HepG2 (cell line): Measurements from ENCODE around the gene MLANA. TPM values are rescaled to one million over a fixed set of nuclear protein-coding genes. Genes with fewer than 3 reads are reported as not detected.

ENCODE experiments used
- ATAC-seq: fragments of 200-7000 bp; cut with Tn5 transposase; 3 replicates; pipeline ENCODE4 v1.9.1; 2020; ENCODE audit warnings: mild to moderate bottlenecking, moderate library complexity
- BruUV-seq: library from RNA; stranded (reverse); fragments of 400-500 nt; replicated peaks from 2 replicates; lab custom pipeline; 2021; lab: Mats Ljungman, UMichigan
- CTCF ChIA-PET: fragments of 300-600 bp; formaldehyde crosslinking; extraction: SDS; loops from one replicate; lab custom pipeline; 2021; ENCODE audit warnings: low total read pairs, inconsistent platforms, low intra/inter-chr PET ratio; lab: Yijun Ruan, JAX
- POLR2A ChIA-PET: fragments of 350-600 bp; sonication (Branson Sonifier 250); formaldehyde crosslinking; loops from one replicate; lab custom pipeline; 2020; ENCODE audit warnings: antibody characterized with exemption, inconsistent platforms; lab: Yijun Ruan, JAX
- DNase-seq: peaks from one replicate; pipeline ENCODE4 v3.0.0-alpha.2; 2015; ENCODE audit warnings: low spot score
- FAIRE-seq: peaks from 3 replicates; lab custom pipeline; 2011; peaks lifted over from hg19 to GRCh38; lab: Jason Lieb, UNC
- H2AFZ ChIP-seq: one replicate; pipeline ENCODE4 v1.6.1; 2011; ENCODE audit warnings: low read length, inconsistent platforms
- H3K27ac ChIP-seq: fragments of 300-600 bp; 3 replicates; pipeline ENCODE4 v1.8.0; 2011; ENCODE audit warnings: mixed run types, mild to moderate bottlenecking, mixed read lengths, low read length, inconsistent platforms; ENCODE audit not compliant: insufficient read depth; ENCODE audit errors: extremely low read length
- H3K27me3 ChIP-seq, 2 experiments: fragments of 200-600 bp in 1 of 2; 2 replicates in 1 of 2; 3 replicates in 1 of 2; pipeline versions ENCODE4 v1.6.0 to v1.8.0; 2011; ENCODE audit warnings: low read length in 2 of 2, mild to moderate bottlenecking in 2 of 2, moderate library complexity in 2 of 2, inconsistent platforms in 1 of 2; ENCODE audit not compliant: insufficient read depth in 2 of 2, control insufficient read depth in 1 of 2
- H3K36me3 ChIP-seq, 2 experiments: fragments of 200-600 bp in 1 of 2; replicated peaks in 1 of 2; 2 replicates in 1 of 2; 3 replicates in 1 of 2; pipeline versions ENCODE4 v1.5.1 to v1.8.0; 2011; ENCODE audit warnings: low read length in 2 of 2, inconsistent platforms in 1 of 2; ENCODE audit not compliant: insufficient read depth in 2 of 2, control insufficient read depth in 1 of 2
- H3K4me1 ChIP-seq: 2 replicates; pipeline ENCODE4 v1.5.1; 2012; ENCODE audit warnings: low read length, inconsistent platforms; ENCODE audit not compliant: insufficient read depth
- H3K4me2 ChIP-seq: 2 replicates; pipeline ENCODE4 v1.6.0; 2011; ENCODE audit warnings: low read depth, low read length, inconsistent platforms
- H3K4me3 ChIP-seq, 3 experiments: fragments of 200-600 bp in 1 of 3; sonication (generic), shearing (Covaris generic) in 1 of 3; replicated peaks in 1 of 3; 2 replicates each; pipeline ENCODE4 v1.5.1; 2011 to 2016; ENCODE audit warnings: low read length in 3 of 3, inconsistent platforms in 2 of 3, low read depth in 2 of 3, mild to moderate bottlenecking in 2 of 3, control low read depth in 1 of 3, mixed read lengths in 1 of 3; ENCODE audit not compliant: insufficient read depth in 1 of 3
- H3K79me2 ChIP-seq: one replicate; pipeline ENCODE4 v1.6.1; 2011; ENCODE audit warnings: low read length, inconsistent platforms; ENCODE audit not compliant: insufficient read depth
- H3K9ac ChIP-seq: 2 replicates; pipeline ENCODE4 v1.6.0; 2011; ENCODE audit warnings: mild to moderate bottlenecking, low read depth, low read length, inconsistent platforms; ENCODE audit not compliant: insufficient read depth
- H3K9me3 ChIP-seq: 2 replicates; pipeline ENCODE4 v1.5.1; 2012; ENCODE audit warnings: mild to moderate bottlenecking, low read length
- H4K20me1 ChIP-seq: 2 replicates; pipeline ENCODE4 v1.6.0; 2011; ENCODE audit warnings: inconsistent platforms, mild to moderate bottlenecking, low read length, moderate library complexity; ENCODE audit not compliant: insufficient read depth
- CC2D1A ChIP-seq: sonication (generic); formaldehyde crosslinking; IDR thresholded peaks from 2 replicates; pipeline ENCODE4 v1.8.1; 2023; ENCODE audit warnings: mild to moderate bottlenecking, missing genetic modification reagents
- DMAP1 ChIP-seq: IDR thresholded peaks from 2 replicates; pipeline ENCODE4 v1.6.1; 2016
- FOSL1 ChIP-seq: sonication (generic); formaldehyde crosslinking; IDR thresholded peaks from 2 replicates; pipeline ENCODE4 v1.9.0; 2021; ENCODE audit warnings: missing genetic modification reagents, borderline replicate concordance
- MAFF ChIP-seq: IDR thresholded peaks from 2 replicates; pipeline ENCODE4 v1.6.1; 2011; ENCODE audit warnings: low read depth, low read length, improper control_type of control experiment
- MBD4 ChIP-seq: IDR thresholded peaks from 2 replicates; pipeline ENCODE4 v1.6.1; 2012; ENCODE audit warnings: low read length, inconsistent platforms, borderline replicate concordance
- MTA1 ChIP-seq: sonication (generic); formaldehyde crosslinking; IDR thresholded peaks from 2 replicates; pipeline ENCODE4 v1.4.0; 2020; ENCODE audit warnings: missing genetic modification reagents, mild to moderate bottlenecking, borderline replicate concordance
- NFRKB ChIP-seq: fragments of 450-650 bp; IDR thresholded peaks from 2 replicates; pipeline ENCODE4 v1.6.1; 2017
- TBL1XR1 ChIP-seq: fragments of 150-350 bp; IDR thresholded peaks from 2 replicates; pipeline ENCODE4 v1.6.1; 2014; ENCODE audit warnings: borderline replicate concordance, low read length; ENCODE audit not compliant: partially characterized antibody
- ZBTB7A ChIP-seq: sonication (generic); formaldehyde crosslinking; IDR thresholded peaks from 2 replicates; pipeline ENCODE4 v1.8.0; 2022; ENCODE audit warnings: mild to moderate bottlenecking, missing genetic modification reagents
- ZNF224 ChIP-seq: sonication (generic); formaldehyde crosslinking; IDR thresholded peaks from 2 replicates; pipeline ENCODE4 v1.5.0; 2020; ENCODE audit warnings: mild to moderate bottlenecking, missing genetic modification reagents
- ZNF234 ChIP-seq: sonication (generic); formaldehyde crosslinking; conservative IDR thresholded peaks from 2 replicates; pipeline ENCODE4 v1.5.1; 2020; ENCODE audit warnings: mild to moderate bottlenecking, missing genetic modification reagents
- ZNF343 ChIP-seq: sonication (generic); formaldehyde crosslinking; IDR thresholded peaks from 2 replicates; pipeline ENCODE4 v1.4.0; 2020; ENCODE audit warnings: mild to moderate bottlenecking, missing genetic modification reagents
- ZNF639 ChIP-seq: conservative IDR thresholded peaks from 2 replicates; pipeline ENCODE4 v1.6.1; 2018; ENCODE audit warnings: missing genetic modification reagents
- ZNF737 ChIP-seq: sonication (generic); formaldehyde crosslinking; IDR thresholded peaks from 2 replicates; pipeline ENCODE4 v1.5.0; 2020; ENCODE audit warnings: missing genetic modification reagents, mild to moderate bottlenecking, borderline replicate concordance
- WGBS: methylation state at CpG from one replicate; pipeline ENCODE4 v1.1.6; 2017; ENCODE audit warnings: low lambda C conversion rate; 5-methylcytosine and 5-hydroxymethylcytosine counted together
- in situ Hi-C: cut with HindIII; loops from 2 replicates; pipeline ENCODE4 v1.10.0; 2017; ENCODE audit warnings: low pct_unique_long_range_greater_than_20kb; ENCODE audit not compliant: extremely low pct_ligation_motif_present
- intact Hi-C: fragments of 100-400 bp; cut with micrococcal nuclease; formaldehyde crosslinking; loops from one replicate; pipeline ENCODE4 v1.10.0; 2022; ENCODE audit not compliant: unreplicated experiment
- polyA plus RNA-seq, 8 experiments: library from polyadenylated mRNA; depleted of rRNA in 3 of 8; stranded (reverse) in 7 of 8; unstranded in 1 of 8; fragments of >200 nt; fragmentation: Illumina TruSeq in 4 of 8; extraction: Trizol in 4 of 8; gene quantifications; 2 replicates each; pipeline versions ENCODE4 v1.2.1 to v1.2.3, GENCODE V29; 2011 to 2016; ENCODE audit warnings: low read depth in 4 of 8, missing spikeins in 1 of 8, mixed read lengths in 1 of 8; ENCODE audit not compliant: insufficient read depth in 1 of 8
- total RNA-seq, 5 experiments: library from RNA; depleted of rRNA; stranded (reverse); fragments of >200 nt; fragmentation: Illumina TruSeq; extraction: Trizol; gene quantifications; 2 replicates each; pipeline ENCODE4 v1.2.3, GENCODE V29; 2016; ENCODE audit warnings: low read depth in 1 of 5
- TF ChIP-seq, protein P1 (sequence below): sonication (generic); formaldehyde crosslinking; IDR thresholded peaks from 2 replicates; pipeline ENCODE4 v1.5.0; 2020; ENCODE audit warnings: missing genetic modification reagents

MLANA gene
- total and polyA plus RNA-seq, 2 of the 13 experiments (the other 11 are each of a cell fraction or from before 2014, with no cell fraction given): 0.11 to 0.18 TPM

DNA sequence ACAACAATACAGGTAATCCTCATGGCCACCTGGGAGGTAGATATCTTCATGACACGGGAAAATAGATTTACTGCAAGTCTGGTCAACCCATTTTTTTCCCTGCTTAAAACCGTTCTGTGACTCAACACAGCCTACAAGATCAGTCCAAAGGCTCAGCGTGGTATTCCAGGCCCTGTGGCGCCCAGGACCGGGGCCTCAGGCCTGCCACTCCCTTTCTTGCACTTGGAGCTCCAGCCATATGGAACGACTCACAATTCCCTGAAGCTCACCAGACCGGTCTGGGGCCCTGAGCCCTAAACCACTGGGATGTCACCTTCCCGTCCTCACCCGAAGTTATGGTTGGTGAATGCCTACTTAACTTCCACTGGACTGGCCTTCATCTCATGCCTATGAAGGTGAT lies 6.5 kb upstream of the MLANA start:
- H3K9ac ChIP-seq: no peak overlapping the region
- H3K27ac ChIP-seq: no peak overlapping the region
- no peaks in the 10 kb centered on the region for H3K9me3 ChIP-seq
- no peaks in the 10 kb centered on the region for H4K20me1 ChIP-seq
- no peak overlapping the region for H3K4me3 ChIP-seq
- in situ Hi-C loops: no loop called here
- H3K27me3 ChIP-seq: no peaks in the 10 kb centered on the region
- H3K36me3 ChIP-seq: no peaks in the 10 kb centered on the region
- TF ChIP-seq ZNF343 (no peak), DMAP1 (CRISPR knock-in tag) (no peak), ZNF737 (CRISPR knock-in tag) (no peak), FOSL1 (CRISPR knock-in tag) (no peak), MBD4 (no peak), ZNF639 (CRISPR knock-in tag) (no peak), NFRKB (no peak), ZNF234 (CRISPR knock-in tag) (no peak), MAFF (no peak), CC2D1A (CRISPR knock-in tag) (no peak), ZBTB7A (CRISPR knock-in tag) (no peak), MTA1 (CRISPR knock-in tag) (no peak), TBL1XR1 (no peak), ZNF224 (CRISPR knock-in tag) (no peak)
- TF ChIP-seq, protein P1, sequence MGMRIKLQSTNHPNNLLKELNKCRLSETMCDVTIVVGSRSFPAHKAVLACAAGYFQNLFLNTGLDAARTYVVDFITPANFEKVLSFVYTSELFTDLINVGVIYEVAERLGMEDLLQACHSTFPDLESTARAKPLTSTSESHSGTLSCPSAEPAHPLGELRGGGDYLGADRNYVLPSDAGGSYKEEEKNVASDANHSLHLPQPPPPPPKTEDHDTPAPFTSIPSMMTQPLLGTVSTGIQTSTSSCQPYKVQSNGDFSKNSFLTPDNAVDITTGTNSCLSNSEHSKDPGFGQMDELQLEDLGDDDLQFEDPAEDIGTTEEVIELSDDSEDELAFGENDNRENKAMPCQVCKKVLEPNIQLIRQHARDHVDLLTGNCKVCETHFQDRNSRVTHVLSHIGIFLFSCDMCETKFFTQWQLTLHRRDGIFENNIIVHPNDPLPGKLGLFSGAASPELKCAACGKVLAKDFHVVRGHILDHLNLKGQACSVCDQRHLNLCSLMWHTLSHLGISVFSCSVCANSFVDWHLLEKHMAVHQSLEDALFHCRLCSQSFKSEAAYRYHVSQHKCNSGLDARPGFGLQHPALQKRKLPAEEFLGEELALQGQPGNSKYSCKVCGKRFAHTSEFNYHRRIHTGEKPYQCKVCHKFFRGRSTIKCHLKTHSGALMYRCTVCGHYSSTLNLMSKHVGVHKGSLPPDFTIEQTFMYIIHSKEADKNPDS (CRISPR knock-in tag): no peak
- no peak for DNase-seq
- H2AFZ ChIP-seq: no peak overlapping the region
- no peak for FAIRE-seq
- H3K79me2 ChIP-seq: no peaks in the 10 kb centered on the region
- ATAC-seq: no peak
- intact Hi-C loops: no loop called here
- ChIA-PET CTCF (no interaction called here), POLR2A (no interaction called here)
- H3K4me2 ChIP-seq: no peak overlapping the region
- H3K4me1 ChIP-seq: peaks cover 49% of the 10 kb centered on the region
- BruUV-seq: no TSS peak
- 73% methylated on average over 8 of the region's 9 CpGs for WGBS
